Chondrocyte (in vitro differentiated cells): ENCODE measurements around the gene IMPDH1. TPM values are rescaled to one million over a fixed set of nuclear protein-coding genes. Genes with fewer than 3 reads are reported as not detected.

ENCODE experiments used
- DNase-seq: peaks from one replicate; pipeline ENCODE4 v3.0.0; 2021; ENCODE audit warnings: mixed read lengths, low spot score
- H3K27ac Mint-ChIP-seq: one replicate; pipeline ENCODE4 v1.8.0; 2021; ENCODE audit warnings: mild to moderate bottlenecking, moderate library complexity, mixed read lengths; ENCODE audit not compliant: unreplicated experiment
- H3K27me3 Mint-ChIP-seq: 2 replicates; pipeline ENCODE4 v1.8.0; 2021; ENCODE audit warnings: low read depth, mixed read lengths
- H3K36me3 Mint-ChIP-seq: 2 replicates; pipeline ENCODE4 v1.8.0; 2021; ENCODE audit warnings: low read depth, mixed read lengths
- H3K4me1 Mint-ChIP-seq: 2 replicates; pipeline ENCODE4 v1.8.0; 2021; ENCODE audit warnings: low read depth, mild to moderate bottlenecking, mixed read lengths
- H3K4me3 Mint-ChIP-seq: one replicate; pipeline ENCODE4 v1.8.0; 2021; ENCODE audit warnings: mild to moderate bottlenecking, moderate library complexity, mixed read lengths; ENCODE audit not compliant: unreplicated experiment
- H3K9me3 Mint-ChIP-seq: 2 replicates; pipeline ENCODE4 v1.8.0; 2021; ENCODE audit warnings: low read depth, mixed read lengths
- total RNA-seq: library from RNA; stranded (reverse); gene quantifications from 3 replicates; pipeline ENCODE4 v1.2.1, GENCODE V29; 2021
- TF ChIP-seq, protein P1 (sequence below): fragments of 200-600 bp; sonication (generic); IDR thresholded peaks from 2 replicates; pipeline ENCODE4 v1.5.0; 2021; ENCODE audit warnings: antibody characterized with exemption, mild to moderate bottlenecking, moderate library complexity

IMPDH1 gene
- total RNA-seq, 1 donor from 2014 or later, result 96.9 TPM

DNA sequence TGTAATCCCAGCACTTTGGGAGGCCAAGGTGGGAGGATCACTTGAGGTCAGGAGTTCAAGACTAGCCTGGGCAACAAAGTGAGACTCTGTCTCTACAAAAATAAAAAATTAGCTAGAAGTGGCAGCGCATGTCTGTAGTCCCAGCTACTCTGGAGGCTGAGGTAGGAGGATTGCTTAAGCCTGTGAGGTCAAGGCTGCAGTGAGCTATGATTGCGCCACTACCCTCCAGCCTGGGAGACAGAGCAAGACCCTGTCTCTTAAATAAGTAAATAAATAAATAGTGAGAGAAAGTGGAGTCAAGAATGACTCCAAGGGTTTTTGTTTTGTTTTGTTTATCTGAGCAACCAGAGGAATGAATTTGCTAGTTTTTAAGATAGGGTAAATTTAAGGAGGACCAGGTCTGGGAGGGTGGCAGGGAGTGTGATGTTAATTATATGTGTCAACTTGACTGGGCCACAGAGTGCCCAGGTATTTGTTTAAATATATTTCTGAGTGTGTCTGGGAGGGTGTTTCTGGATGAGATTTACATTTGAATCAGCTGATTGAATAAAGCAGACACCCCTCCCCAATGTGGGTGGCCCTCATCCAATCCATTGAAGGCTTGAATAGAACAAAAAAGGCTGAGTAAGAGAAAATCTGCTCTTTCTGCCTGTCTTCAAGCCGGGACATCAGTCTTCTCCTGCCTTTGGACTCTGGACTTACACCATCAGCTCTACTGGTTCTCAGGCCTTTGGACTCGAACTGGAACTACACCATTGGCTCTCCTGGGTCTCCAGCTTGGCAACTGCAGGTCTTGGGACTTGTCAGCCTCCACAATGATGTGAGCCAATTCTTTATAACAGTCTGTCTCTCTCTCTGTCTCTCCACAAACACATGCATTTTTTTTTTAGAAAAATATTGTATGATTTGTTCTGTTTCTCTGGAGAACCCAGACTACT lies 23.5 kb downstream of the IMPDH1 start:
- Mint-ChIP-seq H3K4me3 (no peak overlapping the region), H3K4me1 (peaks cover 2% of the 10 kb centered on the region), H3K36me3 (no peaks in the 10 kb centered on the region), H3K9me3 (no peaks in the 10 kb centered on the region), H3K27ac (no peak overlapping the region), H3K27me3 (peaks cover 4% of the 10 kb centered on the region)
- no peak for DNase-seq
- TF ChIP-seq, protein P1, sequence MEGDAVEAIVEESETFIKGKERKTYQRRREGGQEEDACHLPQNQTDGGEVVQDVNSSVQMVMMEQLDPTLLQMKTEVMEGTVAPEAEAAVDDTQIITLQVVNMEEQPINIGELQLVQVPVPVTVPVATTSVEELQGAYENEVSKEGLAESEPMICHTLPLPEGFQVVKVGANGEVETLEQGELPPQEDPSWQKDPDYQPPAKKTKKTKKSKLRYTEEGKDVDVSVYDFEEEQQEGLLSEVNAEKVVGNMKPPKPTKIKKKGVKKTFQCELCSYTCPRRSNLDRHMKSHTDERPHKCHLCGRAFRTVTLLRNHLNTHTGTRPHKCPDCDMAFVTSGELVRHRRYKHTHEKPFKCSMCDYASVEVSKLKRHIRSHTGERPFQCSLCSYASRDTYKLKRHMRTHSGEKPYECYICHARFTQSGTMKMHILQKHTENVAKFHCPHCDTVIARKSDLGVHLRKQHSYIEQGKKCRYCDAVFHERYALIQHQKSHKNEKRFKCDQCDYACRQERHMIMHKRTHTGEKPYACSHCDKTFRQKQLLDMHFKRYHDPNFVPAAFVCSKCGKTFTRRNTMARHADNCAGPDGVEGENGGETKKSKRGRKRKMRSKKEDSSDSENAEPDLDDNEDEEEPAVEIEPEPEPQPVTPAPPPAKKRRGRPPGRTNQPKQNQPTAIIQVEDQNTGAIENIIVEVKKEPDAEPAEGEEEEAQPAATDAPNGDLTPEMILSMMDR, result no peak

DNA sequence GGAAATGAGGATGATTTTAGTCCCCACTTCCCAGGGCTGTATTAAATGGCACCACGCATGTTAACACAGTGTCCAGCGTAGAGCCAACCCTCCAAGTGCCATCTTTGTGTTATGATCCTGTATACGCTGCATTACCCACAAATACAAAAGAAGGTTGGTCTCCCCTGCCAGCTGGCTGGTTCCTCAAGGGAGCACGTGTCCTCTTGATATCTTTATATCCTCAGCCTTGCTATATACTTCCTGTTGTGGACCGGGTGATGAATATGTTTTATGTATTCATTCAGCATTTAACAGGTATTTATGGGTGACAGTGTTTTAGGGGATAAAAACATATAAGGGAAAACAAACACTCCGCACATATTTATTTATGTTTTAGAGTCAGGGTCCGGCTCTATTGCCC lies 25.1 kb downstream of the IMPDH1 start:
- H3K4me1 Mint-ChIP-seq, result peaks cover 2% of the 10 kb centered on the region
- H3K4me3 Mint-ChIP-seq, result no peak overlapping the region
- no peak overlapping the region for H3K27ac Mint-ChIP-seq
- H3K36me3 Mint-ChIP-seq, result no peaks in the 10 kb centered on the region
- no peaks in the 10 kb centered on the region for H3K9me3 Mint-ChIP-seq
- TF ChIP-seq, protein P1, result no peak
- no peak for DNase-seq
- H3K27me3 Mint-ChIP-seq, result peaks cover 4% of the 10 kb centered on the region

DNA sequence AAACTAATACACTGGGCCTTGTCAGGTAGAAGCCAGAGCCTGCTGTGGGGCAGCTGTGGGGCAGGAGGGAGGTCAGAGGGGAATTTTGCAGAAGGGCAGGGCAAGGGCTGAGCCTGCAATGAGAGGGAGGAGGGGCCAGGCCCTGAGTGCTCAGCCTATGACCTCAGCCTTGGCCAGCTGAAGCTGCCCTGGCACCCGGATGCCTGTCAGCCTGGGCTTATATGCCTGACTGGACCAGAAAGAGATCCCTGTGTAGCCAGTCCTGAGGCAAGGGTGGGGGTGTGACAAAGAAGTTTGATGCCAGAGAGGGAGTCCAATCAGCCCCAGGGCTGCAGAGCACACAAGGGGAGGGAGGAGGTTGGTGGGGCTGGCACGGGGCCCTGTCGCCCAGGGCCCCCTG lies 26.0 kb downstream of the IMPDH1 start:
- H3K27me3 Mint-ChIP-seq, result peaks cover 4% of the 10 kb centered on the region
- H3K27ac Mint-ChIP-seq, result no peak overlapping the region
- peaks cover 2% of the 10 kb centered on the region for H3K4me1 Mint-ChIP-seq
- TF ChIP-seq, protein P1, result no peak
- no peak for DNase-seq
- H3K4me3 Mint-ChIP-seq, result no peak overlapping the region
- no peaks in the 10 kb centered on the region for H3K9me3 Mint-ChIP-seq
- H3K36me3 Mint-ChIP-seq, result no peaks in the 10 kb centered on the region

DNA sequence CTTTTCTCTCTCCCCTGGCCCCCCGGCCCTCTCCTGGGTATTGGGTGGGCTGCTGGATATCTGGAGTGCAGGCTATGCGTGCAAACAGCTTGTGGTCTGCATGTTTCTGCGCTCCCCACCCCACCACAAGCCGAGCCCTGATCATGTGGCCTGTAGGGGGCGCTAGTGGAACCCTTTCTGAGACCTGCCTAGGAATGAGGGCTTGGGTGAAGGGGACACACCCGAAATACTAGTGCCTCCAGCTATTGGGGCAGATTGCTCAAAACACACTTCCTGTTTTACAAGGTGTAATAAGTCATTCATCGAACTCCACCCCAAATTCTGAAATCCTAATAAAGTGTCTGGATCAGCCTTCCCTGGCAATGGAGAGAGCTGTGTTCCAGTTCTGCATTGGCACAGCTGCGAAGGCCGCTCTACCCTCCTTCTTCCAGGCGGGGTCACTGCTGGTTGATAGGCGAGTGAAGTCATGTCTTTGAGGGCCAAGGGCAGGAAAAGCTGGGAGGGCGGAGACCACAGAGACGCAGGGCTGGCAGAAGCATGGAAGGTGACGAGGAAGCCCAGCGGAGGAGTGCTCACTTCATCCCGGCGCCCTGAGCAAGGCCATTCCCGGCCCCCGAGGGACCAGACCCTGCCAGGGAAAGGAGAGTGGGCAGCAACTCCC lies 28.5 kb downstream of the IMPDH1 start:
- Mint-ChIP-seq H3K27ac (no peak overlapping the region), H3K4me3 (no peak overlapping the region), H3K36me3 (no peaks in the 10 kb centered on the region), H3K27me3 (peaks cover 3% of the 10 kb centered on the region), H3K4me1 (no peaks in the 10 kb centered on the region), H3K9me3 (no peaks in the 10 kb centered on the region)
- no peak for DNase-seq
- TF ChIP-seq, protein P1, result peak; percentile 74

DNA sequence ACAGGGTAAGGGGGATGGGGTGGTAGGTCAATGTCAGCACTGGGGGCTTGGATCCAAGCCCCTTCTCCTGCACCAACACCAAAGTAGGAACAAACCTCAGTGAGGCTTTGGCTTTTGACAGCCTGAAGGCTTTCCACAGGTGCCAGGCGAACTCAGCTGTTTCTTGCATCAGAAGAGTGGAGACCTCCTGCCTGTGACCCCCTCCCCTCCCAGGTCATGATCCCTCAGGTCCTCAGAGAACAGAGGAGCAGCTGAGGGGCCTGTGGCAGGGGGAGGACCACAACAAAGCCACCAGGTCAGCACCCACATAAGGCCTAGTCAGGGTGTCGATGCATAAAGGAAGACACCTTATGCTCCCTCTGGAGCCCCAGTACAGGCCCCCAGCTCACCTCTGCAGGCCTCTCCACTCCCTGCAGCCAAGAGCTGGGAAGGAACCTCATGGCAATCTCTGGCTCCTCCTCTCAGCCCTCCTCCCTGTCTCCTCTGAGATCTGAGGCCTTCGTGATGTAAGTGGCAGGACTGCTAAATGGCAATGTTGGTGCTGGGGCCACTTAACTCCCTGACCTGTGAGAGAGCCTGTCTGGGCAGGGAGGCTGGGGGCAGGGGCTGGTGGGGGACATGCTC lies 29.2 kb downstream of the IMPDH1 start:
- no peak for DNase-seq
- Mint-ChIP-seq H3K4me3 (no peak overlapping the region), H3K27me3 (peaks cover 3% of the 10 kb centered on the region), H3K9me3 (no peaks in the 10 kb centered on the region), H3K4me1 (no peaks in the 10 kb centered on the region), H3K27ac (no peak overlapping the region), H3K36me3 (no peaks in the 10 kb centered on the region)
- TF ChIP-seq, protein P1, result no peak
